Stimulated activated CD8-positive, alpha-beta memory T cell treated with anti-CD3 and anti-CD28 coated beads, Interleukin-12 subunit alpha, Interleukin-12 subunit beta, amount 100 ng/mL, for 24 hours (primary cell): Measurements from ENCODE around the gene FURIN.
"Not testable (repeated sequence)": the region's sequence is repeated elsewhere in the genome, so short reads cannot be mapped to it uniquely, and the experiment has no call there.

Experiments
- DNase-seq: peaks from one replicate; pipeline ENCODE4 v3.0.0-alpha.2; 2020; ENCODE audit errors: extremely low read depth

Gene FURIN

GRCh38 chr15:90915216-90915807, 46.9 kb downstream of the FURIN start:
- no peak for DNase-seq

DNA sequence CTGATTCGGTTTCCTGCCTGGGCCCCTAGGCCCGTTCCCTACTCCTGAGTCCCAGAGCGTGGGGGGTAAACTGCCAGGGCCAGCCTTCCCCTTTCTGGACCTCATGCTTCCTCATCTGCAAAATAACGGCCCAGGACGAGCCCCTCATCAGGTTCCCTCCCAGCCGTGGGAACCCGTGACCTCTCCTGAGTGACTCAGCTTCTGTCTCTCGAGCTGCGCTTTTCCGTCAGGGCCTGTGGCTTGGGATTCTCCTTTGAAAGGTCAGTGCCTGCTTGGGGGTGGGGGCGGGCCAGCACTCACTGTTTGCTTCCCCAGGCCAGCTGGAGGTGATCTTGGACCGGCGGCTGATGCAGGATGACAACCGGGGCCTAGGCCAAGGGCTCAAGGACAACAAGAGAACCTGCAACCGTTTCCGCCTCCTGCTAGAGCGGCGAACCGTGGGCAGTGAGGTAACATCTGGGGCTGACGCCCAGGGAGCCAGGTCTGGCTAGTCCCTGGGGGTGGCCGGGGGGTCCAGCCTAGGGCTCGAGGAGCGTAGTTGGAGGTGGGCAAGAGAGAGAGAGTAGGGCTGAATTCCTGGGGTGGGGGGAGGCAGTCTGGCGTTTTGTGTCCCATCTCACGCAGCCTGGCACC, 47.5 kb downstream of the FURIN start:
- DNase-seq, result no peak

- no peak for DNase-seq
These were observed 48.1 kb downstream of the FURIN start for GRCh38 chr15:90916461-90916860.

DNA sequence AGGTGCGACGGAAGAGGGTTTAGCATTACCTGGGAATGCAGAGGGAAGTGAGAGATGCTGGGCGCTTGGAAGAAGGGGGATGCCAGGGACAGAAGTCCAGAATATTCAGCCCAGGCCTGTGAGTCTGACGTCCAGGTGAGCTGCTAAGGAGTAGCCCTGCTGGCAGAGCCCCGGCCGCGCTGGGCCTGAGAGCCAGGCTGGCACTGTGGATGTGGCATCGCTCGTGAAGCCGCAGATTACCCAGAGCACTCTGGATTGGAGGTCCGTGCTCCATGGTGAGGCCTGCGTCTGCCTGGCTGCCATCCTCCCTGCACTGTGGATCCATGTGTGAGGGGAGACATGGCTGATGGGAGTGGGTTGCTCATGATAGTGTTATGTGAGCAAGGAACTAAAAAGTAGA, 49.2 kb downstream of the FURIN start:
- no peak for DNase-seq

GRCh38 chr15:90918034-90918788, 49.8 kb downstream of the FURIN start:
- no peak for DNase-seq

DNA sequence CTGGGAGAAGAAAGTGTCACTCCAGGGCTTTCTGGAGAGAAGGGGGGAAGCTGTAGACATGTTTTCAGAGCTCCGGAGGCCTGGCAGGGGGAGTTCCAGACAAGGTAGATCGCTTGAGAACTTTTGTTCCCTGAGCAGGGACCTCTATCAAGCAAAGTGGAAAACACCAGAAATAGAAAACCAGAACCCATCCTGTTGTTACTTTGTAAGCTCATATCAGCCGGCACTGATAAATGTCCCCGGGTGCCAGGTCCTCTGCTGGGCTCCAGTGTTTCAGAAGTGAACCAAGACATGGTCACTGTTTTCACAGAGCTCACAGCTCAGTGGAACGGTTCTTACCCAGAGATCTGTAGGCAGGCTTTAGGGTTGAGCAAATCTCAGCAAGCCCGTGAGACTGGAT, 50.4 kb downstream of the FURIN start:
- no peak for DNase-seq

DNA sequence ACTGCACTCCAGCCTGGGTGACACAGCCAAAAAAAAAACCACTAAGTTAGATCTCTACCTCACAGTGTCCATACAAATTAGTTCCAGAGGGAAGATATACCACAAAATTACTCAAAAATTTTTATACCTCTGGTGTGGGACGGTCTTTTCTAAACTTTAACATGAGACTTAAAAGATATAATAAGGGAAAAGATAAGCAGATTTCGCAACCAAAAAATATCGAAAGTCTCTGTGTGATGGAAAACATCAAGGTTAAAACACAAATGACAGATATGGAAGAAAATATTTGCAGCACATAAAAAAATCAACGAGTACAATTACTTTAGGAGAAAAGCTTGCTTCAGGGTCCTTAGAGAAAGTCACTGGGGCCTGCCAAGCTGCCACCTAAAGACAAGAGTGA, 53.5 kb downstream of the FURIN start:
- no peak for DNase-seq

DNA sequence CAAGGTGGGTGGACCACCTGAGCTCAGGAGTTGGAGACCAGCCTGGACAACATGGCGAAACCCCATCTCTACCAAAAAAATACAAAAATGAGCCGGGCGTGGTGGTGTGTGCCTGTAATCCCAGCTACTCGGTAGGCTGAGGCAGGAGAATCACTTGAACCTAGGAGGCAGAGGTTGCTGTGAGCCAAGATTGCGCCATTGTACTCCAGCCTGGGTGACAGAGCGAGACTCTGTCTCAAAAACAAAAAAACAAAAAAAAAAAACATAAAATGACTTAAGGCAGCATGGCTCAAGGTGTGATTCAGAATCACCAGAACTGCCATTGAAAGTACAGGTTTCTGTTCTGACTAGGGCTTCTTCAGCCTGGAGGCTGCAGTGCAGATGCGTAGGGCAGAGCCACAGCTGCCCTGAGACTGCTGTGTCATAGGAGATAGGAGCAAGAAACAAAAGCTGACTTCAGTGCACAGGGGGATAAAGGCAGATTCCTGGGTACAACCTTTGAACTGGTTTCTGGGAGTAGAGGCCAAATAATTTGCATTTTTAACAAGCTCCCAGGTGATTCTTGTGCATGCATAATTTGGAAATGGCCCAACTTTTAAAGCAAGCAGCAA, 54.4 kb downstream of the FURIN start:
- DNase-seq, result not testable (repeated sequence)

DNA sequence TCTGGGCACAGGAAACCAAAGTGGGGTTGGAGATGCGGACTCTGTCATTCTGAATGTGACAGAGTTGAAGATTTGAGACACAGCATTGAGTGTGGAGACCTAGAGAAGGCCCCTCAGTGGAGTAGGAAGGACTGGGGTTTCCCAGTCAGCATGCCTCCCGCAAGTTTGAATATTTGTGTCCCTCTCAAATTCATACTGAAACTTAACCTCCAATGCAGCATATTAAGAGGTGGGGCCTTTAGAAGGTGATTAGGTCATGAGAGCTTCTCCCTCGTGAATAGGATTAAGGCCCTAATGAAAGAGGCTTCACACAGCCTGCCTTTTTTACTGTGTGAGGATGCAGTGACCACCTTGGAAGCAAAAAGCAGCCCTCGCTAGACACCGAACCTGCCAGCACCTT, 56.0 kb downstream of the FURIN start:
- no peak for DNase-seq

GRCh38 chr15:90926766-90927165, 58.4 kb downstream of the FURIN start:
- not testable (repeated sequence) for DNase-seq

GRCh38 chr15:90928106-90928505, 59.7 kb downstream of the FURIN start:
- not testable (repeated sequence) for DNase-seq

GRCh38 chr15:90929246-90930019, 61.0 kb downstream of the FURIN start:
- no peak for DNase-seq

DNA sequence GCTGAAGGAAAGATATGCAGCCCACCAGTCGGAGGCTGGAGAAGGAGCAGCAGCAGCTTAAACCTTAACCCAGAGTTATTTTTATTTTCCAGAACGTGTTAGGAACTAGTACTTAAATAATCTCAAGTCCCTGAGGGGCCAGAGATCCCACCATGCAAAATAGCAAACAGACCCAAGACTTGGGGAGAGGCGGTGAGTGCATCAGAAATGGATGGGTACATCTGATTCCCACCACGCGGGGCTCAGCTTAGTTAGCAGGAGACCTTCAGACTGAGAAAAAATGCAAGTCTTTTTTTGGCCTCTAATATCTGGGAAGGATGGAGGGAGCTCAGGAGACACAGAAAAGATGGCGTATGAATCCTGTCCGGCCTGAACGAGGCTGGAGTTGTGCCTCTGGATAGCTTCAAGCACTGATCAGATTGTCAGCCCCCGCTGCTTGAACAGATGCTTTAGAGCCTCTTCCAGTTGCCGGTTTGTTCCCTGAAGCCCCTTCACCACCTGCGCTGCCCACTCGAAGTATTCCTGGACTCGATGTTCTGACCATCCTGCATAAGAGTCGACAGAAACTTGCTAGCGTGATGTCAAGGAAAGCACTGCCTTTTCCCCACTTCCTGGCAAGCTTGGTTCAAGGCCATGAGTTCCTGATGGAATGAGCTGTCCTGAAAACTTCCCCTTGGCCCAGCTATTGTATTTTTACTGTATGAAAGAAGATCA, 62.6 kb downstream of the FURIN start:
- no peak for DNase-seq

DNA sequence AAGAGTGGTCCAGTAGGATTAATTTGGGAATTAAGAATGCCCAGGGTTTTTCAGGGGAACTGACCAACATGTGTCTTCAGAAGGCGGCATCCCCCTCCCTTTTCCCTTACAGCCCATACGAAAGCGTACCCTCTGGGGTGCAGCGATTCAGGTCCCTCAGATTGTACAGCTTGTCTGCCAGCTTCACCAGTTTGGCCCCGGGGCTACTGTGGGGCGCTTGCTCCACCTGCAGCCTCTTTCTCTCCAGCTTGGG, 63.1 kb downstream of the FURIN start:
- DNase-seq, result no peak

GRCh38 chr15:90931828-90932659, 63.7 kb downstream of the FURIN start, which contains the start of gene HDDC3:
Gene HDDC3 (minus strand): TSS chr15:90932549. CDS start chr15:90932540, 9 bp downstream.
- DNase-seq, result peak; percentile 78

GRCh38 chr15:90932660-90932991, 64.2 kb downstream of the FURIN start:
- DNase-seq, result no peak
